HG02610 (cell line): ENCODE data around the gene DYNC1LI2.

Experiments
- ATAC-seq: cut with Tn5 transposase; IDR thresholded peaks from one replicate; pipeline ENCODE4 v1.9.1; 2021; ENCODE audit warnings: mild to moderate bottlenecking, moderate library complexity; ENCODE audit not compliant: unreplicated experiment

The DYNC1LI2 gene

DNA sequence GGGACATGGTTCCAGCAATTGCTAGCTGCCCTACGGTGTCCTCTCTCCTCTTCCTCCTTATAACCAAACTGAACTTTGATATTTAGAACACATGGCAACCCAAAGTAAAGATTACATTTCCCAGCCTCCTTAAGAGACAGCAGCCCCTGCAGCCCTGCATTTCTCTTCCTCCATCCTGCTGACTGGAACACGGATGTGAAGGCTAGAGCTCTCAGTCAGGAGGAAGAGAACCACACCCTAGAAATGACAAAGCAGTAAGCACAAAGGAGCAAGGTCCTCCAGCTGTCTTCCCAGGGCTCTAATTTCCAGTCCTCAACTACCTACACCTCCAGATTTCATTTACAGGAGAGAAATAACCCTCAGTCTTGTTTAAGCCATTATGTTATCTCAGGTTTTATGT is 10.9 kb downstream of the DYNC1LI2 start:
- no peak for ATAC-seq

DNA sequence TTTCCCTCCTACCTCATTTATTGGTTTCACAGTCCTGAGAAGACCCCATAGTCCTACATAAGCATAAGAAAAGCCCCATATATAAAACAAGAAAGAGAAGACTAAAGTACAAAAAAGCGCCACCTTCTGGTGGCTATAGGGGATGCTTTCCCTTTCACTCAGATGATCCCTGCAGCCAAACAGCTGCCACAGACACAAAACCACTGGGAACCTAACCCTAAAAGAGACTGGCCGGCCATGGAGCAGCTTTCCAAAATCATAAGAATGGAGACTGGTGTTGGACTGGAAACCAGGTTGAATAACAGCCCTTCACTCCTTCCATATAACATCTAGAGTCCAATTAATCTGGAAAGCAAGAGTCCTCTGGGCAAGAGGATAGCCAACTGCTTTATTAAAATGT is 11.4 kb downstream of the DYNC1LI2 start:
- no peak for ATAC-seq

GRCh38 chr16:66735891-66736290 is 15.5 kb downstream of the DYNC1LI2 start:
- no peak for ATAC-seq

DNA sequence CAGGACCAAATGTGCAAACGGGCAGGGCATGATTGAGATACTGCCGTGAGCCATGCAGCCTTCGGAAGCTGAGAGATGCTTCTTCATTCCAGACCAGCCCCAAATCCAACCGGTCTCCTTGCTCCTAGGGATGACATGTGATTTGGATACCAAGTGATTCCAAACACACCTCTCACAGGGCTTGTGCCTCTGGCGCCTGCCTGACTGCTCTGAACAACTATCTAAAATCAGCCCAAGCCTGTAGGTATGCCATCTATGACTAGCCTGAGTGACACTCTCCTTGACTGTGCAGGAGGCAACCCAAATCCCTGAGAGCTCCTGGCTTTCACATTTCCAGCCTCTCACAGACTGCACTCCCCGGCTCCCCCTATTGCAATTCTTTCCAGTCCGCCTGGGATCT is 20.3 kb downstream of the DYNC1LI2 start:
- no peak for ATAC-seq

DNA sequence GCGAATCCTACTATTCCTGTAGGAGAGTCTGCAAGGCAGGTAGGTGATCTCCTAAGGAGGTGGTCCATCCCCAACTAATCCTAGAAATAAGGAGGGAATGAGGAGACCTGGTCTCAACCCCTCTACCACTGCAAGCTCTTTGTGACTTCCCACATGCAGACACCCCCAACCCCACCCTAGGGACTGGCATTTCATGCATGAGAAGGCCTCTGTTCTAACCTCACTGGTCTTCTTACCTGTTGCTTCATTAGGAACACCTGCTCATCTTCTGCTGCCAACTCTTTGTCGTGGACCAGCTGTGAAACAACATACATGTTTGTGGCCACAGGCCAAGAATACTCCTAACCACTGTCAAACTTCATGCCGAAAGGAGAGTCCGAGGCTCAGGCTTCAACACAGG is 22.6 kb downstream of the DYNC1LI2 start:
- ATAC-seq: no peak

GRCh38 chr16:66728117-66728787 is 23.2 kb downstream of the DYNC1LI2 start:
- peak; percentile 43 for ATAC-seq

DNA sequence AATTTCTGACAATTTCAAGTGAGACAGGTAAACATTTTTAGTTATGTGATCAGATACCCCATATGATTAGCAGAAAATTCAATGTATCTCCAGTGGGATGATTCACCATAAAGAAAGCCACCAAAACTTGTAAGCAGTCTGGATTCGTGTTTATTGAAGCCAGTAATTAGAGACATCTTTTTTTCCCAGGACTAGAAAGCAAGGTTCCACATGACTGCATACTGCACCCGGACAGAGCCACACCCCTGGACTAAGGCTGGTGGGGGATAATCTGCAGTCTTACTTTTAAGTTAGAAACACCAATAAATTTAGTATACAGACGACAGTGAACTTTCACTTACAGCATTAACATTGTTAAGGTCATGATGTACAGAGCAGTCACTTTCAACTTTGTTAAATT is 30.6 kb downstream of the DYNC1LI2 start:
- ATAC-seq: no peak

- no peak for ATAC-seq
Measured at GRCh38 chr16:66719246-66719645, 32.2 kb downstream of the DYNC1LI2 start.

- no peak for ATAC-seq
Measured at GRCh38 chr16:66717776-66718175, 33.6 kb downstream of the DYNC1LI2 start.

GRCh38 chr16:66717112-66717675 is 34.2 kb downstream of the DYNC1LI2 start:
- no peak for ATAC-seq

DNA sequence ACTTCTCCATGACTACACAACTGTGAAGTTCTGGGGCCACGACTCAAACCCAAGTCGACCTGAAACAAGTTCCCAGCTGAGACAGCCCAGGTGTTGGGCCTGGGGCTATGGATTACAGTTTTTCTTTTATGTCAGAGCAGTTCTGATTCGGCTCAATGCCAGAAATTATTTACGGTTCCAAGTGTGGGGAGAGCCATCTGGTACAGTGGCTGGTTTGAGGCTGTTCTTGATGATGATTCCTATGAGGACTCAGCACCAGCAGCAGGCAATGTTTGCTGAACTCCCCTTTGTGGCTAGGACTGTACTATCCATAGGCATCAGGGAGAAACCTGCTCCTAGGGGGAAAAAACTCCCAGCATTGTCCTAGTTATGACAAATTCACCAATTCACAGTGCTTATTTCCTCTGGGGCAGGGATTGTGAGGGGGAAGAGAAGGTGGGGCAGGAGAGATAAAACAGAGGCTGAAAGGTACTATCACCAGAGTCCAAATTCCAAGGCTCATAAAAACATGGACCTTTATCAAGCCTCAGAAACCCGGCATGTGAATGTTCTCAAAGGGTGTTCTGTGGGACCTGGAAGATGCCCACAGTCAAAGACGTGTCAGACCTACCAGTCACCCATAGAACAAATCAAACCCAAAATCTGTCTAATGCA is 36.6 kb downstream of the DYNC1LI2 start:
- no peak for ATAC-seq

GRCh38 chr16:66714062-66714461 is 37.3 kb downstream of the DYNC1LI2 start:
- no peak for ATAC-seq

GRCh38 chr16:66713076-66713475 is 38.3 kb downstream of the DYNC1LI2 start:
- no peak for ATAC-seq

DNA sequence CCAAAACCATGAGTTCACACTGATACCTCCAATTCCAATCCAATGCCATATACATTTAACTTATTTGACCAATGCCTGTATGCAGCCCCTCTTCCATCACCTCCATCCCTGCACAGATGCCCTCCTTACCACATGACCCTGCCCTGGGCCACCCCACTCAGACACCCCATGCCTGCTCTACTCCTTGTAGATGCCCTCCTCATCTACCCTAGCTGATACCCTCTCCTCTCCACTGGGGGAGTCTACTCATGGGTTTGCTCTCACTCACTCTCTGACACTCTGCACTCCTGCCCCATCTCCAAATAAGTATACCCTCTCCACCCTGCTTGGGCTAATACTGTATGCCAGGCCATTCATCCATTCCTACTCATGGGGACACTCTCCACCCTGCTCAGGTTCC is 38.9 kb downstream of the DYNC1LI2 start:
- ATAC-seq: no peak

- ATAC-seq: no peak
Measured at GRCh38 chr16:66711581-66711980, 39.8 kb downstream of the DYNC1LI2 start.

DNA sequence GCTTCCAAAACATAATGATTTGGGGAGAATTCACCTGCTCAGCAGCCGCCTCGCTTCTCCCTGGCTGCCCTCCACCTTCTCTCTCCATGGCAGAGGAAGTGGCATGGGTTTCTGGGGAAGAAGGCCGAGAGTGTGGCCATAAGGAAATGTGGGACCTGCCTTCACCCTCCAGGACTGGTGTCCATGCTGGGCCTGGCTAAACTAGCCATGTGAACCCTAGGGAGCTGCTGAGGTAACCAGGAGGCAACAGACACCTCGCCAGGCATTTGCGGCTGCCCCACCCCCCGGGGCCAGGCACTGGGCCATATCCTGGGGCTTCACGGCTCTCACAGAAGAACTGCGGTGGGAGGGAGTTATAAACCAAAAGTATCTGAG is 44.9 kb downstream of the DYNC1LI2 start:
- ATAC-seq: no peak

- ATAC-seq: no peak
Measured at GRCh38 chr16:66705790-66706505, 45.5 kb downstream of the DYNC1LI2 start.

- no peak for ATAC-seq
Measured at GRCh38 chr16:66703406-66704215, 47.8 kb downstream of the DYNC1LI2 start.

DNA sequence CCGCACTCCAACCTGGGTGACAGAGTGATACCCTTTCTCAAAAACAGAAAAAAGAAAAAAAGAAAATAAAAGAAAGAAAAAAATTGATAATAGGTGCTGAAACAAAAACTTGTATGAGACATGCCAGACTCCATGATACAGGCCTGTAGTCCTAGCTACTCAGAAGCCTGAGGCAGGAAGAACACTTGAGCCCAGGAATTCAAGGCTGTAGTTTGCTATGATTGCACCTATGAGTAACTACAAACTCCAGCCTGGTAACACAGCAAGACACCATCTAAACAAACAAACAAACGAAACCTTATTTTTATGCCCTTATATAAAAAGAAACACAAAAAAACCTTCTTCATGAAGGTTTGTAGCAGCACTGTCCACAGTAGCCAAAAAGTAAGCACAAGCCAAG is 49.9 kb downstream of the DYNC1LI2 start:
- no peak for ATAC-seq

GRCh38 chr16:66701026-66701425 is 50.4 kb downstream of the DYNC1LI2 start:
- ATAC-seq: no peak

GRCh38 chr16:66699898-66700297 is 51.5 kb downstream of the DYNC1LI2 start:
- no peak for ATAC-seq
